GM18505 (cell line): ENCODE measurements around the gene TRIM7.
"Not testable (repeated sequence)": the region's sequence is repeated elsewhere in the genome, so short reads cannot be mapped to it uniquely, and the experiment has no call there.

Experiments
- ATAC-seq: cut with Tn5 transposase; IDR thresholded peaks from one replicate; pipeline ENCODE4 v1.9.1; 2021; ENCODE audit not compliant: unreplicated experiment
- POLR2A ChIP-seq: IDR thresholded peaks from 4 replicates; pipeline ENCODE4 v1.6.1; 2011; ENCODE audit warnings: borderline replicate concordance; ENCODE audit not compliant: insufficient read depth, insufficient read length; ENCODE audit errors: extremely low read depth

The TRIM7 gene

GRCh38 chr5:181156758-181157157 lies 48.2 kb downstream of the TRIM7 start:
- TF ChIP-seq POLR2A: no peak
- ATAC-seq: no peak

- no peak for TF ChIP-seq POLR2A
- ATAC-seq: no peak
Measured at GRCh38 chr5:181153814-181154213, 51.2 kb downstream of the TRIM7 start.

- ATAC-seq: no peak
Measured at GRCh38 chr5:181152406-181152805, 52.6 kb downstream of the TRIM7 start.

GRCh38 chr5:181151146-181151545 lies 53.9 kb downstream of the TRIM7 start:
- no peak for ATAC-seq
- TF ChIP-seq POLR2A: no peak

More at GRCh38 chr5:181152406-181152805, 52.6 kb downstream of the TRIM7 start:
- TF ChIP-seq POLR2A: no peak

- no peak for TF ChIP-seq POLR2A
- peak; percentile 54 for ATAC-seq
Measured at GRCh38 chr5:181149806-181150733, 54.9 kb downstream of the TRIM7 start.

- no peak for TF ChIP-seq POLR2A
- ATAC-seq: no peak
Measured at GRCh38 chr5:181149355-181149754, 55.6 kb downstream of the TRIM7 start.

- not testable (repeated sequence) for ATAC-seq
Measured at GRCh38 chr5:181146927-181147636, 57.9 kb downstream of the TRIM7 start, which contains the start of gene OR2V2. OR2V2 (plus strand) TSS chr5:181147586; CDS start chr5:181154943, 7,357 bp downstream.

- TF ChIP-seq POLR2A: no peak
- no peak for ATAC-seq
Measured at GRCh38 chr5:181145133-181145532, 59.9 kb downstream of the TRIM7 start.
